Iris pigment epithelial cell (primary cell): ENCODE data around the gene PI3.

Experiments
- DNase-seq: peaks from one replicate; pipeline ENCODE4 v3.0.0-alpha.2; 2011; ENCODE audit warnings: low read depth

PI3 gene

DNA sequence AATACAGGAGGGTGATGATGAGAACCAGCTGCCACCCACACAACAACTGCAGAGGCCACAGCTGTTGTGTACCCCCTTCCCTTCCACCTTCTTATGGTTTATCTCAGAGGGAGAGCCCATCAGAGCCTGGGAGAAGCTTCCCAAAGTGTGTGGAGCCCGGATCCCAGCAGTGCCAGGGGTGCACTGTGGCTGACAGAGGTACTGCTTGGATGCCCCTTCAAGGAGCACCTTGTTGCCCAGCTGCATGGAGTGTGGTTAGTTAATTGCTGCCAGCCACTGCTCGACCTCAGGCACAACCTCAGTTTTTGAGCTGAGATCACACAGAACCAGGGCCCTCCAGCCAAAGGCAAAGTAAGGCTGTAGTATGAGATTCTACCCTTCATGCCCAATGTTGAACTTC lies 13.0 kb downstream of the PI3 start:
- DNase-seq, result no peak

- no peak for DNase-seq
Measured at GRCh38 chr20:45189067-45189609, 14.4 kb downstream of the PI3 start.

- DNase-seq, result no peak
Measured at GRCh38 chr20:45189861-45190260, 15.2 kb downstream of the PI3 start.

DNA sequence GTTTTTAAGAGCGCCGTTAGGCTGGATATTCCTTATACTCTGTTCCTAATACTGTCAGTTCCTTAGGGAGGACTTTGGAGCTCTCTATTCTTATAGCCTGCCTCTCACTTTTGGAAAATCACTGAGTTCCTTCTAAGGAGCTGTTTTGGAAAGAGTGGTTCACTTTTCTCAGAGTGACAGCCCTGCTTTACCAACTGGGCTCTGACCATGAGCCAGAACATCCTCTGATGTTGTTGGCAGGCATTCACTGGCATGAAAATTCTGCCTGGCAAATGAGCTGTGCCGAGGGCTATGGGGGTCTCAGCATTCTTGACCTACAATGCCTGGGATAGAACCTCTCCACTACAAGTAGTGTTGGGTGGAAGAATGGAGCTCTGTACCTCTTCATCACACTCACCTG lies 17.2 kb downstream of the PI3 start:
- no peak for DNase-seq

- no peak for DNase-seq
Measured at GRCh38 chr20:45193331-45193730, 18.6 kb downstream of the PI3 start.

GRCh38 chr20:45206725-45207124 lies 32.0 kb downstream of the PI3 start, which contains the start of gene SEMG1:
SEMG1 (plus strand) TSS chr20:45207033; CDS start chr20:45207054, 21 bp downstream.
- DNase-seq, result no peak

DNA sequence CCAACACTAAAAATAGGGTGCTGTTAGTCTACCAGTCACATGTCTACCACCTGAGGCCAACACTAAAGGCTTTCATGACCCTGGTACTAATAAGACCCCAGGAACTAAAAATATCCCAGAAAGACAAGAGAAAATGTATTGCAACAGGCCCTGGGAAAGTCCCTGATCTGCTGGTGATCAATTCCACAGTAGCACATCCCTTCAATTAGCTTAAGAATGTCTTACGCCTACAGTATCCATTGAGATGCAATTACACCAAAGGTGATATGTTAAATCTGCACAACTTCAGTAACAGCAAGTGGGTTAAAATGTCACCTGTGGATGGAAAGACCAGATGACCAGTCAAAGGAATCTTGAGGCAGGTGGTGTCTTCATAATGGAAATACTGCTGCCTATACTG lies 35.2 kb downstream of the PI3 start:
- DNase-seq, result no peak

- no peak for DNase-seq
Measured at GRCh38 chr20:45211569-45212474, 37.1 kb downstream of the PI3 start.

GRCh38 chr20:45212836-45213235 lies 38.1 kb downstream of the PI3 start:
- DNase-seq, result no peak

GRCh38 chr20:45218124-45218523 lies 43.4 kb downstream of the PI3 start:
- no peak for DNase-seq

DNA sequence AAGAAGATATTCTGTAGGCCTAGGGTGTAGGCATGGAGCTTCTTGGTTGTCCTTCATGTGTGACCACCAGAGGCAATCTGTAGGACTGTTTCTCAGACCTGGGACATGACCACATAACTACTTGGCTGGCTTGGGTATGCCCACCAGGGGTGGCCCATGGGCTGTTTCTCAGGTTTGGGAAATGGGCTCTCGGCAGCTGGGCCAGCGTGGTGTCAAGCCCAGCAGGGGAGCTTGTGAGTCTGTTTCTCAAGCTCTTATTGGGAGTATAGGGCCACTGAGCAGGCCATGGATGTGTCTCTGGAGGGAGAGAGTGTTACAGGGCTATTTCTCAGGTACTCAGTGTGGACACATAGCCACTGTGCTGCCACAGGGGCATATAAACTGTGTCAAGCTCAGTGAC lies 43.9 kb downstream of the PI3 start:
- no peak for DNase-seq

GRCh38 chr20:45221076-45221475 lies 46.4 kb downstream of the PI3 start, which contains the start of gene SEMG2:
SEMG2 (plus strand) TSS chr20:45221373; CDS start chr20:45221390, 17 bp downstream.
- DNase-seq, result no peak

DNA sequence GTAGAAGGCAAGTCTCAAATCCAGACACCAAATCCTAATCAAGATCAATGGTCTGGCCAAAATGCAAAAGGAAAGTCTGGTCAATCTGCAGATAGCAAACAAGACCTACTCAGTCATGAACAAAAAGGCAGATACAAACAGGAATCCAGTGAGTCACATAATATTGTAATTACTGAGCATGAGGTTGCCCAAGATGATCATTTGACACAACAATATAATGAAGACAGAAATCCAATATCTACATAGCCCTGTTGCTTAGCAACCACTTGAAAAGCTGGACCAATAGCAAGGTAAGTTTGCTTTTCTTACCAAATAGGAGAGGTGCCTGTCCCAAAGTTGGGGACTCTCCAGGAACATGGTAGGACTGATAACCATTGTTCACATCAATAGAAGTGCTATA lies 48.4 kb downstream of the PI3 start:
- DNase-seq, result no peak
